Middle frontal gyrus (tissue), 1 donor: ENCODE results near the gene MOB3B.
"Not testable (repeated sequence)": the region's sequence is repeated elsewhere in the genome, so short reads cannot be mapped to it uniquely, and the experiment has no call there.

ENCODE experiments used
- DNase-seq: peaks from one replicate; pipeline ENCODE4 v3.0.0-alpha.2; 2015; ENCODE audit warnings: low spot score; ENCODE audit errors: extremely low spot score

The MOB3B gene

DNA sequence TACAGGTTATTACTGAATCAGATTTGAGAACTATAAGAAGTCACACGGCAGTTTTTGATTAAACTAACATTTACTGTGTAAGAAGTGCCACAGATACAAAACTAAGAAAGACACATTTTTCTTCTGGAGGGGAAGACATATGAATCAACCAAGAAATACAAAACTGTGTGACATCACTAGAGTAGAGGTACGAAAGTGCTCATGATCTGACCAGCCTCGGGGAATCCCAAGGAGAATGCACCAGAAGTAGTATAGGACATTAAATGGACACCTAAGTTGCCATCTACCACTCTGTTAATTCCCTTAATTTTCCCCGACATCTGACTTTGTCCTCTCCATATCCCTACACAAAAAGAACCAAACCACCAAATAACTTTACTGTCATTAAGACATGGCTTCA is 10.8 kb downstream of the MOB3B start:
- DNase-seq = no peak

DNA sequence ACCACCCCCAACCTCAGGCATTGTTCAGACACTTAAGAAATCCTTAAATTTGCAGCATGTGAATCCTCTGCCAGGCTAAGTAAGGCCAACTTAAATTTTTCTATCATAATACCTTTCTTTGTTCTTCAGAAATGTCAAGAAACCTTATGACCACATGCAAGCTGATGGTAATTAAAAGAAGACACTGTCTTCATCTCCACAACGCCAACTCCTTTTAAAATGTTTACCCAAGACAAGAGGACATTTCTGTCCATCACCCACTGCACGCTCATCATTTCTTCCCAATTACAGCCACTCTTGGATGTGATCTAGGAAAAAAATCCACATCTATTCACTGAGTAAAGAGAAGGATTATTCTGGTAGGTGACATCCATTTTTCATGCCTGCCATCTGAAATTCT is 11.6 kb downstream of the MOB3B start:
- no peak for DNase-seq

DNA sequence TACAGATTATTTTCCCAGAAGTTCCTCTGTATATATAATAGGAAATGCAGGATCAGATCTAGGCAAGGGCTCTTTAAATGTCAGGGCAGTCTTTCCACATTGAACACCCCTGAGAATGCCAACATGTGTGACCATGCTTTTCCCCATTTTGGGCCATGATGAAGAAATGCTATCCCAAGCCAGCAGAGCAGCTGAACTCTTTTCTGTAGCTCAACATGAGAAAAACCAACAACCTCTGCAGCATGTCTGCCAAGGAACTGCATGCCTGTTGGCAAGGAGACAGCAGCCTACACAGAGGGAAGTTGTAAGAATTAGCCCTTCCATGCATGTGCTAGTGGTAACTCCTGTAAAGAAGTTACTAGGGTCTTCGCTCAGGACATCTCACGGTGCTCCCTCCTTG is 15.1 kb downstream of the MOB3B start:
- no peak for DNase-seq

DNA sequence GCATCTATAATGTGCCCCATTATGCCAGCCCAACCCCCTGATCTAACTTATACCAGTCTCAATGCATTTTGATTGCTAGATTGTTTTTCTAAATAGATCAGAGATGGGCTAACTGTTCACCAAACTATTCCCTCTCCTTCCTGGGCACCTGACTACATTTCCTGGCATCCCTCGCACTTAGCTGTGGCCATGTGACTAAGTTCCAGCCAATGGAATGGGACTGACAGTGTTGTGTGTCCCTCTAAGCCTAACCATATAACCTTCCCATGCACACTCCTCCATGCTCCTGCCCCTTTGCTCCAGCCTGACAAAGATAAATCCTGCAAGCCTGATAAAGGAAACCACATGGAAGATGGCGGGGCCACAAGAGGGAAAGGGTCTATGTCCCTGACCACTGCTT is 17.8 kb downstream of the MOB3B start:
- DNase-seq = no peak

DNA sequence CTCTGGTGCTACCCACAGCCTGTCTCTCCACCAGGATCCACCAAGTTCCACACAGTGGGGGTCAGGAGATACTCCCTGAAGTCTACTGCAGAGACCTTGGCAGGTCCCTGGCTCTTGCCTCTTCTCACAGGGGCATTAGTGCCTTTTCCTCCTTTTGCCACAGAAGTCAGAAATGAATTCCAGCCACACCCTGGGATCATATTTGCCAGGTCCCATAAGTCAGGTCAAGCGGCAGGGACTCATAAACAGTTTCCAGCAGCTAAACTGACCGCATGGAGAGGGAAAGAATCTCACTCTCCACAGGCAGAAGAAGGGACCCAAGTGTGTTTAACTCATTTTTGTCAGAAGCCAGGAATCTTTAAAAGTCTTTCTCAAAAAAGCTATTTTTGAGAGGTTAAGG is 18.8 kb downstream of the MOB3B start:
- no peak for DNase-seq

DNA sequence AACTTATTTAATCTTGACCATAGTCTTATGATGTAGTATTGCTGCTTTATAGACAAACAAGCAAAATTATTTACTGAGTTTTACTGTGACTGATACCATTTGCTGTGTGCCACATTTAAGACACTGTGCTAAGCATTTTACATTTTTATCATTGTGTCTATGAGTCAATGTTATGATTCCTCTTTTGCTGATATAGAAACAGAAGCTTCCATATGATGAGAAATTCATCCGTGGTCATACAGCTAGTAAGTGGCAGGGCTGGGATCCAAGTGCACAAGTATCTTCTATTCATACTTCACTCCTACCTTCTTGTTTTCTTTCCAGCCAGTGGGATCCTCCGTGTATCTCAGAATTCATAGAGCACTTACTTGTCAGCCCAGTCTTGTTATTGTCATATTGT is 22.6 kb downstream of the MOB3B start:
- no peak for DNase-seq

DNA sequence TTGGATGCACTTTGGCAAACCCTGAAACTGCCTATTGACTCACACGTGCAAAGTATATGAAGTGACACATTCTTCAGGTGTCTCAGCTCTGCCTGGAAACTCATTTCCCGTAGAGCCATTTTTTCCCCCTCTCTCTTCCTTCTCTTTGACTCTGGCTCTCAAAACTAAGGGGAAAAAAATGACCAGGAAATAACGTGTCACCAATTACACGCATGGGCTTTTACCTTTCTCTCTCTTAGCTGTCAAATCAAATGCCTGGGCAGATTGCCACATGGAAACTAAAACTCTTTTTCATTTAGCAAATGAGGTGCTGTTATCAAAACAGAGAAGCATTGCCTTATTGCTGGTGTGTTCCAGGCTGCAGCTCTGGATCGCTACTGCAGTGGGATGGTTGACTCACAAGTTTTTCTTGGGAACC is 23.9 kb downstream of the MOB3B start:
- no peak for DNase-seq

DNA sequence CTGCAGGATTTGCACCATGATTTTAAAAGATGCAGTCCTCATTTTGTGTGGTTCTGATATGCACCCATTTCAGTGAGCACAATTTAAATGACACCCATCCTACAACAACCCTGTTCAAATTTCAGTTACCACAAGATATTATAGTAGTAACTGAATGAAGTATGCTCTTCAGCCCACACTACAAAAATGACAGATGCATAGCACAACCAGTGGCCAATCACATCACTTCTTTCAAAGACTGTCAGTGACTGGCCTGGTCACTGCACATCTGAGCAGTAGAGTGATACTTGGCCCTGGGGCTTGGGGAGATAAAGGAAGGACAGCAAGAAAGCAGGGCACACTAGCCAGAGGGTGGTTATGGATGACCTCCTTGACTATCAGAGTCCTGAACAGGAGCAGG is 25.4 kb downstream of the MOB3B start:
- no peak for DNase-seq

DNA sequence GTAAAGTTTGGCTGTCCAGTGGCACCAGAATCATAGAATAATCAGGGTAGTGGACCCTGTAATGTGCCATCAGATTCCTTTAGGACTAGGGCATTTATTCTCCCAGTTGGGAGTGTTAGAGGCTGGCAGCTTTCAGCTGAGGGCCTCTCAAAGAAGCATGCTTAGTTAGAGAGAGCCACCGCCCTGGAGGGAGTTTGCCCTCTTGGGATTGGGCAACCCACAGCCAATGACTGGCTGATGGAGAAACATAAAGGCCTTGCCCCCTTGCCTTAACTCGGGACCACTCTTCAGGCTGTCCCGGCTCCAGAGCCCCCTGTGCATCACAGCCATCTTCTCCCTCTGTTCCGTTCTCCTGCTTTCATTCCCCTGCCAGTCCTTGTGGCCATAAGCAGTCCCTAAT is 26.0 kb downstream of the MOB3B start:
- no peak for DNase-seq

DNA sequence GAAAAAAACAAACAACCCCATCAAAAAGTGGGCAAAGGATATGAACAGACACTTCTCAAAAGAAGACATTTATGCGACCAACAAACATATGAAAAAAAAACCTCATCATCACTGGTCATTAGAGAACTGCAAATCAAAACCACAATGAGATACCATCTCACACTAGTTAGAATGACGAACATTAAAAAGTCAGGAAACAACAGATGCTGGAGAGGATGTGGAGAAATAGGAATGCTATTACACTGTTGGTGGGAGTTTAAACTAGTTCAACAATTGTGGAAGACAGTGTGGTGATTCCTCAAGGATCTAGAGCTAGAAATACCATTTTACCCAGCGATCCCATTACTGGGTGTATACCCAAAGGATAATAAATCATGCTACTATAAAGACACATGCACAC is 28.7 kb downstream of the MOB3B start:
- DNase-seq = not testable (repeated sequence)

DNA sequence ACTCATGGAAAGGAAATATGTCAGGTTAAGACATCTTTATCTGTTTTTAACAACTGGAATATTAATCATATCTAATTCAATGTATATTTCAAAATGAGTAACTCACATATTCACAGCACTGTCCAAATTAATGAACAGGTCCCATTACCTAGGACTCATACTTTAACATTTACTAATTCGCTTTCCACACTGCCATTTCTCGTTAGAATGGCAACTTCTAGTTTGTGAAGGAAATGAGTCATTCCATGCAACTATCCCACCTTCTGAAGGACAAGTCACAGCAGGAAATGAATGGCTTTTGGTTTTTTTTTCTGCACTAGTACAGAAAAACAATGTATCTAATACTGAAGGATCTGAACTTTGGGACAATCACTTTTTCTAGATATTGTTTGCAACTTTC is 30.2 kb downstream of the MOB3B start:
- no peak for DNase-seq

DNA sequence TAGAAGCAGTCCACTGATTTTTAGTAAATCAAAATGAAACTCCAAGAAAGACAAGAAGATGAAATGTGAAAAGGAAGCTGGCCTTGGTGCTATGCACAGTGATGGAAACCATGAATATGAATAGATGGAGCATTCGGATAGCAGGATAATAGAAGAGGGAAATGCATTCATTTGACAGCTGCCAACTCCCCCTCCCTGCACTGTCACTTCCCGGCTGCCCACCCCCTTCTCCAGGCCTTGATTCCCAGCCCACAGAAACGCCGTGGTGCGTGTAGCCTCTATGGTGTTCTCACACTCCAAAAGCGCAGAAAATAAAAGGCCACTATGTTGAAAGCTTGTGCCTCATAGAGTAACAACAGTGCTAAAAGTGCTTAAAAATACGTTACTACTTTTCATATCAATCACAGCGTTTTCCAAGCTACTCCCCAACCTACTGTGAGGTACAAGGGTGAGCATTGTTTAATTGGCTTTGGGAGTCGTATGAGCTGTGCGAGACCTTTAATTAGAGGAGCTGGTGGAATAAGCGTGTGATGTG is 31.7 kb downstream of the MOB3B start:
- DNase-seq = peak; percentile 15

DNA sequence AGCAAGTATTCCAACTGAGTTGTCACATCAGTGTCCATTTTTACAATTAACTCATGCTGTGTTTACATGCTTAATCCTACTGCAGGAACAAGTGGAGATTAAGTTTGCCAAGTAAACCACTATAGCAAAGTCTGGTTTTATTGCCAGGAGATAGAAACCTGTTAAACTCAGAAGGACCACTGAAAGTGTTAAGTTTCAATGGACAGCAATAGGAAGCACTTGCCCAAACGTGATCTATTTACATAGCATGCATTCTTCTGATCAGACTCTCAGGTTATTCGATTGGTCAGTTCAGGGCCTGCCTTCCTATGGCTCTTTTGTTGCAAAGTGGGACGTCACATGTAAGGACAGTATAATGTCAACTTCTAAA is 33.5 kb downstream of the MOB3B start:
- DNase-seq = no peak

DNA sequence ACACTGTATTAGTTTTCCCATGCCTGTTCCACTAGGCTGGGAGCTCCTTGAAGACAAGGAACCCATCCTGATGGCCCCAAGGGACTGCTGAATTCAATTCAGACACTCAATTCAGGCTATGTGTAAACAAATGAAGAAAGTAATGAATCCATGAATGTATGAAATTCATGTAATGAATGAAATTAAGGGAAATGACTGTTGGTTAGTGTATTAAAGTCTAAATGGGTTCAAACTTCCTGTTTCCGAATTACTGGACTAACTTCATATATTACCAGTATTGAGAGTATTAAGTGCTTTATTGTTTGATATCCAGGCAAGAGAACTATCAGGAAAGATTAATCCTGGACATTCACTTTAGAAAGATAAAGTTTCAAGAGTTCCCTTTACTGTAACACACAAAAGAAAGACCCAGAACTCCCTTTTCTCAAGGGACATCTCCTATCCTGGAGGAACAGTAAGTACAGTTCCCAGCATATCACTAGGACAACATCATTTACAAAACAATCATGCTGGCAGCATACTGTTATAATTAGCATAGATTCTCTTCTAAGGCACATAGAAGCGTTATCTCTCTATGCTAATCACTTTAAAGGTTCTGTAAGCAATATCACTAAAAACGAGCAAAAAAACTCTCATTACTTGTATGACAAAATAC is 34.0 kb downstream of the MOB3B start:
- no peak for DNase-seq

DNA sequence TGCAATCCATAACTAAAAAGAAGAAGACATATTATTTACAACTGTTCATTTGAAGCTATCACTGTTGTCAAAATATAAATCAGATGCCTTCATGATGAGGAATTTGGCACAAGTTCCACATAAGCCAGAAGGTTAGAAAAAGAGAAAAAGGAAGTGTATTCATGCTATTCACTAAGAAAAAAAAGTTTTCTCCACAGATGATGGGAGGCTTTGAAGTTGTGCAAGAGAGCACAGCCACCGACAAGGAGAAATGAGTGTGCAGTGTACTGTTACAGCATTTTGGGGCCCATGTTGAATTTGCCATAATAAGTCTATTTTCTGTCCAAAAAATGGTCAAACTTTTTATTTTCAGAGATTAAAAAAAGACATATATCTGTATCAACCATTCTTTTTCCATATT is 38.5 kb downstream of the MOB3B start:
- no peak for DNase-seq

DNA sequence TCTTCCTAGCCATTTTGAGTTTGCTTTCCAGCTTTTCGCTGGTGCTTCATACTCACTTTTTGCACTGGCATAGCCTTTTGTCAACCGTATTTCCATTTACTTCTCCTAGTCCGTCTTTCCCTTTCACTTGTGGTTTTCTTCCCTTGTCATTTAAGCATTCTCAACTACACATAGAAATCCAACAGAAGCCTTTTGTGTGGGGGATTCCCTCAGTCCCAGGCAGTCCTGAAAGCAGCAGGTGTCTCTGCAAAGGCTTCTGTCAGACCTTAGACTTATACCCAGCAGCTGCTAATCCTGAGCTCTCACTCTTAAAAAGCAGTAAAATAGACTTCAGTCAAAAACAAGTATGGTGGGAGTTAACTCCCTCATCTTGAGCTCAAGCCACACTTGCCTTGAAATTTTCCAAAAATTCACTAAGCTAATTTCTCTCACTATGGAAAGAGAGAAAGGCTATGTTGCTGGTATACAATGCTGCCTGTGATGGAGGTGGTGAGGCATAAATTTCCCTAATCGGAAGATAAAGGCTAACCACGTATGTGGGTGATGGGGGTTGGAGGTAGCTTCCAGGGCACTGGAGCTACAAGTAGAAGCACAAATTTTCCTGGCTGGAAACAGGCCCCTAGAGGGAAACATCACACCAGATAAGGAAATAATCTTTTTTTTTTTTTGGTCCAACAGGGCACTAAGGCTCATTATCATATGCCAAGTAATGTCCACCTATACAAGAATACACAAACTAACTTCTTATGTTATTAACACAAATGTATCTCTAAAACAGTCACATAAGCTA is 40.3 kb downstream of the MOB3B start:
- no peak for DNase-seq

DNA sequence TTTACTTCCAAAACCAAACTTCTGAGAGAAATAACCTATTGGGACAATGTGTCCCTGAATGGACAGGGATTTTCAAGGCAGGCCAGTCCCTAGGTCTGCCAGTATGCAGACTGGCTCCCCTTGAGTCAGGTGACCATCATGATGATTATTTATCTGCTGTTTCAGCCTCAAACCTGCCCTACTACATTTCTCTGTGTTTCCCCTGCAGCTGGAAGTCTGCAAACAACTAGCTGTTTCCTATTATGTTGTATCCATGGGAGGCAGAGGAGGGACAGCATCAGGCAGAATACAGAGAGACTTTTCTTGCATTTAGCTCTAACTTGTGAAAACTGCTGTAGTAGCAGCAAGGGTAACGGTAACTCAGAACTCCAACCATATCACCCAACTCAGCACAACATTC is 41.7 kb downstream of the MOB3B start:
- no peak for DNase-seq

DNA sequence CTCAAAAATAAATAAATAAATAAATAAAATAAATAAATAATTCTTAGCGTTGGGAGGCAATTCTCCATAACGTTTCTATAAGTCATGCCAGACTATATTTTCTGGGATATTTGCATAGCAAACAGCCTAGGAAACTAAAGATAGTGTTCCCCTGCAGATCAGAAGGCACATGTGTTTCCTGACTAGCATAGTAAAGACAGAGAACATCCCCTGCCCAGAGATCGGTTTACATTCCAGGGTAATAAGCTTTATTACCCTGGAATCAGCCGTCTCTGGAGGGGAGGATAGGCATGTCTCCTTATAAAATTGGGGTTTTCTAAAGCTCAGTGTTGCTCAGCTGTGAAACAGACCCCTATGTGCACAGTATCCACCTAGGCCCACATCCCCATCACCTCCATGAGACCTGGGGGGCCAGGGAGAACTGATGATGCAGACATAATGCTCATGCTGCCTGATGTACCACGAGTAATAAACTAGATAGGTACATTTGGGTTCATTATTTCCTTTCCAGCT is 42.4 kb downstream of the MOB3B start:
- no peak for DNase-seq

DNA sequence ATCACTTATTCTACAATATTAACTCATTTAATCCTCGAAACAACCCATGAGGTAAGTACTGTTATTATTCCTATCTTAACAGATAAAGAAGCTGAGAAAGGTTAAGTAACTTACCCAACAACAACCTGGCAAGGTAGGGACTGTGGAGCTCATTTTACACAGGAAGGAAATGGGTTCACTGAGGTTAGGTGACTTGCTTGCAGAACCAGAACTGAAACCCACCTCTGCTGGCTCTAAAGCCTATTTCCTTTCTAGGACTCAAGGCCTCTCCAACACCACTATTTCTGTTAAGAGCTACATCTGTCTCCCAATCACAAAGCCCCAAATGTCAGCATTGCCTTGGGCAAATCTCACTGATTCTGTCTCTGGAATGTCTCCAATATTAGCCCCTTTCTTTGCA is 44.5 kb downstream of the MOB3B start:
- no peak for DNase-seq

DNA sequence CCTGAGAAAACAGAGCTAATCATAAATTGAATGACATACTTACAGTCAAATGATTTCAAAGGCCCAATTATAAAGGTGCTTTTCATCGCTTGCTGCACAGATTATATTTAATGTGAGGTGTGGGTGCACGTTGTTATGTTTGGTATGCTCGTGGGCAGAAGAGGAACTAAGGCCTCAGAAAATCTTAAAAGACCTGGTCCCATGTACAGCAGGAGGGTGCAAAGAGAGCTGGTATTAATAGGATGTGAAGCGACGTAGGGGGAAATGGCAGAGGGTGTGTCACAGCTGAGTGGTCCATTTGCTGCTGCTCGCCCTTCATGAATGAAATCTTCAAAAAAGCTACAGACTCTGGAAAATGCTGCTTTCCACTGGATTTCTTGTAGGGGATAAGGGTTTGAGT is 46.0 kb downstream of the MOB3B start:
- DNase-seq = no peak

DNA sequence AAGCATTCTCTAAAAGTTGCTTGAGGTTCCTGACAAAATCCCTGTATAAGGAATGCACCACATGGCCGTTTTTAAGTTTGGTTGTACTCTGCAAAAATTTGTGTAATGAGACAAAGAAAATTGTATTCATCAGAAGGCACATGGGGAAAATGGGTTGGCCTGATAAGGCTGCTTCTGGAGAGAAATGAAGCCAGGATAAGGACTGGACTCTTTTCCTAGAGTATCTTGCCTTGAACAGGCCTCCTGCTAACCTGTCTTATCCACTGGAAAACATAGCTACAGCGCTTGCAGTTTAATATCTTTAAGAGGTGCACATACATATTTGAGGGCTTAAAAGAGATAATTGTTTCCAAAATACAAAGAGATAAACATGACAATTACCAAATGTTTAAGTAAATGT is 46.9 kb downstream of the MOB3B start:
- DNase-seq = no peak

DNA sequence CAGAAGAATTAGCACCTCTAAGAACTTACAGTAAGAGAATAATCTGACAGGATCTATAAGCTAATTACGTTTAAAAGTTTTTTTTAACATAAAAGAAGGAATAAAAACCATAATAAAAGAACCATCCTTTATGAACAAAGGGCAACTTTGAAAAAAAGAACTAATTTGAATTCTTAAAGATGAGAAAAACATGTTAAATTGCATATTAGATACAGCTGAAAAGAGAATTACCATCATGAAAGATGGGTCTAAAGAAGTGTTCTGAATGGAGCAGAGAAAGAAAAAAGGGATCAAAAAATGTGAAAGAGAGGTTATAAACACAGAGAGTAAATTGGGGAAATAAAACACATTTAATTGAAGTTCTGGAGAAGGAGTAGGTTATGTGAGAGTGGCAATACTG is 51.3 kb downstream of the MOB3B start:
- no peak for DNase-seq
